ENCODE measurements around the gene SLC37A1.

- TF ChIP-seq CTCF (IDR thresholded peaks at IDR 0.05; ENCODE audit: insufficient read depth, low read length, poor library complexity, severe bottlenecking) (no peak), EZH2phosphoT487 (conservative IDR thresholded peaks at IDR 0.05; ENCODE audit: low read length) (no peak)
These were observed 10.3 kb downstream of the SLC37A1 start for GRCh38 chr21:42523941-42524340.
